ENCODE measurements around the gene SLIT2.

DNA sequence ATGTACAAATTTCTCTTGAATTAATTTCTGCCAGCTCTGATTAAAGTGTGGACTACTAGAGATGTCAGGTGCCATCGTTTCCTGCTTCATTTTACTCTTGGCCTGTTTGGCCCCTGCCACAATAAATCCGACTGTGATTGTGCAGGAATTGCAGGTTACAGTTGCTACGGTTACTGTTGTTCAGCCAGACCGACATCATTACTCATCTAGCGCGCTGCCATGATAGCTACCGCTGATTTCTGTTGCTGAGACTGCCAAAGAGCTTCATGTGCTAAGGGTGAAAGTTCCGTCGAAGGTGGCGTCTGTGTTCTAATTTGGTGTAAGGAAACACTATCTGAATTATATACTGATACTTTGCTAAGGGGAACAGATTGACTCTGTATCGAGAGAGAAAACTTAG, 22.1 kb downstream of the SLIT2 start:
- no peak for TF ChIP-seq EZH2 (IDR thresholded peaks at IDR 0.05; ENCODE audit: low read depth)
- TF ChIP-seq, protein P1, sequence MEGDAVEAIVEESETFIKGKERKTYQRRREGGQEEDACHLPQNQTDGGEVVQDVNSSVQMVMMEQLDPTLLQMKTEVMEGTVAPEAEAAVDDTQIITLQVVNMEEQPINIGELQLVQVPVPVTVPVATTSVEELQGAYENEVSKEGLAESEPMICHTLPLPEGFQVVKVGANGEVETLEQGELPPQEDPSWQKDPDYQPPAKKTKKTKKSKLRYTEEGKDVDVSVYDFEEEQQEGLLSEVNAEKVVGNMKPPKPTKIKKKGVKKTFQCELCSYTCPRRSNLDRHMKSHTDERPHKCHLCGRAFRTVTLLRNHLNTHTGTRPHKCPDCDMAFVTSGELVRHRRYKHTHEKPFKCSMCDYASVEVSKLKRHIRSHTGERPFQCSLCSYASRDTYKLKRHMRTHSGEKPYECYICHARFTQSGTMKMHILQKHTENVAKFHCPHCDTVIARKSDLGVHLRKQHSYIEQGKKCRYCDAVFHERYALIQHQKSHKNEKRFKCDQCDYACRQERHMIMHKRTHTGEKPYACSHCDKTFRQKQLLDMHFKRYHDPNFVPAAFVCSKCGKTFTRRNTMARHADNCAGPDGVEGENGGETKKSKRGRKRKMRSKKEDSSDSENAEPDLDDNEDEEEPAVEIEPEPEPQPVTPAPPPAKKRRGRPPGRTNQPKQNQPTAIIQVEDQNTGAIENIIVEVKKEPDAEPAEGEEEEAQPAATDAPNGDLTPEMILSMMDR (conservative IDR thresholded peaks at IDR 0.05): no peak
